Left ventricle myocardium superior (tissue), 1 donor: ENCODE measurements around the gene CEP43. TPM values are rescaled to one million over a fixed set of nuclear protein-coding genes. Genes with fewer than 3 reads are reported as not detected.
A peak's percentile ranks its signal among the peaks of the same experiment; 100 is the strongest.

ENCODE experiments used
- ATAC-seq: fragments of 200-7000 bp; cut with Tn5 transposase; one replicate; pipeline ENCODE4 v1.9.1; 2020; ENCODE audit warnings: mild to moderate bottlenecking, moderate library complexity
- DNase-seq: peaks from one replicate; pipeline ENCODE4 v3.0.0-alpha.2; 2020
- intact Hi-C: fragments of 100-400 bp; cut with micrococcal nuclease; formaldehyde crosslinking; loops from one replicate; pipeline ENCODE4 v1.11.0; 2022
- total RNA-seq: library from RNA; stranded (reverse); fragmentation: NEBNext Ultra II Directional; extraction: Animal tissue kit (Norgen Biotek cat#: 25700); gene quantifications from one replicate; pipeline ENCODE4 v1.2.1, GENCODE V29; 2021
- donor health status: DM: no; HTN: yes; CAD: no; lungs with severe emphysema.

CEP43 gene
- total RNA-seq, 1 donor from 2014 or later, result 12.3 TPM

DNA sequence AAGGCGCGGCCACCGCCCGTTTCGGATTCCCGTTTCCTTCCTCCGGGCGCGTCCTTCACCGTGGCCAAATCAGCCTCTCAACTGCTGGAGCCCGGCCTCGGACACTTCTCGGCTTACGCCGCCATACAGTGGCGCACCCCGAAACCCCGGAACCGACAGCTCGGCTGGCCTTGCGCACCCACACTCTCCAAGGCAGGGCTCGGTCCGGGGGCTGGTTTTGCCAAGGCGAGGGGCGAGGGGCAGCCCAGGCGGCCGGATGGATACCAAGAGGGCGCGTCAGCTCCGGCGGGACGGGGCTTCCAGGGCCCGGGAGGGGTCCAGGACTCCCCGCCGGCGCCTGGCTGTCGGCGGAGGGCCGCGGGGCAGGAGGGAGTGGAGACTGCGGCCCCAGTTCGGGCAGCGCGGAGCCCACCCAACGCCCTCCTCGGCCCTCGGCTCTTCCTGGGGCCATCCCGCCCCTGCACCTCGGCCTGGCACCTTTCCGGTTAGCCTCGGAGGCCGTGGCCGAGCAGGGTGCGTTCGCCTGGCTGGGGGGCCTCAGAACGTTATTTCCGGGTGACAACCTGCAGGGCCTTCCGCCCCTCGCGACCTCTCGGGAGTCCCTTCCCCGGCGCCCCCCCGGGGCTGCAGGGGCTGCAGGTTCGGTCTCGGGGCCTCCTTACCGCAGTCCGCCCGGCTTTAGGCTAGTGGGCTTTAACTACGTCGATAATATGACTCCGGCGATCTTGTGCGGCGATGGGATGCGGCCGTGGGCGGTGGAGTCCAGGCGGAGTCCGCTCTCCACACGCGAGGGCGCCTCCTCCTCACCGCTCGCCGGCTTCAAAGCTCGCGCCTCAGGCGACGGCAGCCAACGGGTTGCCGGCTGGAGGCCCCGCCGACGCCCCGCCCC, 697 bp upstream of the CEP43 start:
- intact Hi-C loops, result no loop called here
- ATAC-seq, result peak; percentile 2
- peak; percentile 43 for DNase-seq

DNA sequence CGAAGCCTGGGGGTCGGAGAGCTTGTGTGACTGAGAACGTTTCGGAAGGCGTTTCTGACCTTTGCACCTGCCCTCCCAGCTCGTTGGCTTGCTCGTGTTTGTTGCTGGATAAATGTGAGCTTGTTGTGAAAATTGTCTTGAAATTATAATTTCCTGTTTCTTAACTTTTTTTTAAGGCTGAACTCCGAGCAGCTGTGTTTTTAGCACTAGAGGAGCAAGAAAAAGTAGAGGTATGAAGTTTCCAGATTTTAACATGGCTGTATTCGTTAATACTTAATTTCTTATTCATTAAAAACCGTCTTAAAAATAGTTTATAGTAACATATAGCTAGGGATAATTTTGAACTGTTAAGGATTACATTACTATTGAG, 672 bp downstream of the CEP43 start:
- intact Hi-C loops, result no loop called here
- no peak for DNase-seq
- no peak for ATAC-seq

DNA sequence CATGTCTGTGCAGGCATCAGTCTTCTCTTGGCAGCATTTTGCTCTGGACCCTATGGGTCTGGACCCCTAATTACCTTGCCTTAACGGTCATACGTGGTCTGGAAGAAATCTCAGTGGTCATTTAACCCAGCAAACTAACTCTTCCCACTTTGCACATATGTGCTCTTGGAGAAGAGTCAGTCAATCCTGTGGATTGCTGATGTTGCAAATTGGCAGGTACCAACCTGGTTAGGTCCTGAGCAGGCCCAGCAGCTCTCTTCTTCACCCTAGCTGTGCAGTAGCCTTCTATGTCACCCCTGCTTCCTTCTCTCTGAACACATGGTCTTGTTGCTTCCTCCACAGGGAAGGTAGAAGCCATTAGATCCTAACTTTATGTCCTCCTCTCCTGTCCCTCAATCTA, 1.6 kb downstream of the CEP43 start:
- DNase-seq (no peak), ATAC-seq (no peak)
- intact Hi-C loops, result no loop called here

DNA sequence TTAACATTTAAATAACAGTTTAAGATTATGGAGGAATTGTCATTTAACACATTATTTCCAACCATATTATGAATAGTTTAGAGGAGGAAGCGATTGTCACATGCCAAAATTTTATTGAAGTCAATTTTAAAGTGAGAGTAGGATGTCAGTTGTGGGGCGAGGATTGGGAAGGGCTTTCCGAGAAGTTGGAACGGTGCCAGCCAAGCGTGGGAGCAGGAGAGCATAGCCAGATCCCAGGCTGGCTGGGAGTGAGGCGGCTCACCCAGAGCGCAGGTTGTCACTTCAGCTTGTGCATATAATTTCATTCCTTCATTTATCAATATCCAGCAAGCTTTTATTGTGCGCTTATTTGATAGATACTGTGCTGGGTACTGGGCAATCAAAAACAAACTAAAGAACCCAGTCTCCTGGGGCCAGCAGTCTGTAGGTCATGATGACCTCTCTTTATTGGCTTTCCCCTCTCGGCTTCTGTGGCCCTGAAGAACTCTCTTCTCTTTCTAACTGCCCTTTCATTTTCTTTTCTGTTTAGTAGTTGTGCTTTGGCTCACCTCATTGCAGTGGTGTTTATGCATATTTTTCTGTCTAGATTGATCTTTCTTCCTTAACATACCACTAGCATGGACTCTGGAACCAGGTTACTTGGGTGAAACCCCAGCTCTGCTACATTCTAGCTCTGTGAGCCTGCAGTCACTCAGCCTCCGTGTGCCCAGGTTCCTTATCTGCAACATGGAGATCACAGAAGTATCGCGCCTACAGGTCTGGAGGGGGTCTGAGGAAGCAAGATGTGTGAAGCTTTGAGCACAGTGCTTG, 6.4 kb downstream of the CEP43 start:
- peak; percentile 81 for ATAC-seq
- intact Hi-C loops, result no loop called here
- peak; percentile 79 for DNase-seq

DNA sequence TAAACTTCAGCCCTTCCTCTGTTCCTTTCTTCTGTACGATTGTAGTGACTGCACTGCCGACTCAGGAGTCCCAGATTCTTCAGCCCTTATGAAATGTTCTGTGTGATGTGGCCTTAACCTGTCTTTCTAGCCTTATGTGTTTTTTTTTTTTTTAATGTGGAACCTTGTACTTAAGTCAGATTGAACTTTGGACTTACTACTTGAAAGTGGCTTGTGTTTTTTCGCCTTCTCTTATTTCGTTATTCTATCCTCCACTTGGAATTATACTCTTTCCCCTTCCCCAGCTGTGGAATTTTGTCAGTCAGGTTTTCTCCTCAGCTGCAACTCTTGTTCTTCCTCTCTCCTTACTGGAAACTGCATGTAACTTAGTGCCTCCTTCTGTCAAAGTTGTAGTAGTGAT, 8.8 kb downstream of the CEP43 start:
- intact Hi-C loops, result no loop called here
- DNase-seq (no peak), ATAC-seq (no peak)

DNA sequence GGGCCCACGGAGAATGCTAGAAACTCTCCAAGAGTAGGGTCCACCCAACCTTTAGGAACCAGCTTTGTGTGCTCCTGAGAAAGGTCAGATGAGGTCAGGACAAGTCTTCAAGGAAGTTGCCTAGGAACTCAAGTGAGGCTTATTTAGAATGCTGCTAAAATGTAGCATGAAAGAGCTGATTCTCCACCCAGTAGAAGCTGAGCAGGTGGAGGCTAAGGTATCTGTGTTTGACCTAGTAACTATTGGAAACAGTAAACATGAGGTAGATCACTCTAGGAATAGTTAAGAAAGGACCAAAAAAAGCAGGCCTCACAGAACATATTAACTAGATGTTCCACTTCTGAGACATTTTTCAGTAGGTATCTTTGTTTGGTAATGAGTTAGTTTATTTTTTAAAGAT, 13.9 kb downstream of the CEP43 start:
- ATAC-seq (no peak), DNase-seq (no peak)
- intact Hi-C loops, result no loop called here

DNA sequence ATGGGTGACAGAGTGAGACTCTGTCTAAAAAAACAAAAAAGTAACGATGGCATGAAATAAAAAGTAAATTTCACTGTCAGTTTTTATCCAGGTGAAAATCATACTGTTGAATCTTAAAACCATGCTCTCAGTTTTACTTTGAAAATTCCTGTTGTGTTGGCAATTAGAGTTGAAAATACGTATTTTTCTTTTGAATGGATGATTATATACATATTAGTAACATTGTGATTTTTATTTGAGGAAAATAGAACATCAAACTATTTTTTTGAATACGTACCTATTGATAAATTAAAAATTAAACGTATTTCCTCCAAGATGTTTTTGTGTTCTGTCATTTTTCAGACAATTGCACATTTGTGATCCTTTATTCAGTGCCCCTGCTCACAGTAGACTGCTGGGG, 14.7 kb downstream of the CEP43 start:
- no peak for DNase-seq
- intact Hi-C loops, result no loop called here

DNA sequence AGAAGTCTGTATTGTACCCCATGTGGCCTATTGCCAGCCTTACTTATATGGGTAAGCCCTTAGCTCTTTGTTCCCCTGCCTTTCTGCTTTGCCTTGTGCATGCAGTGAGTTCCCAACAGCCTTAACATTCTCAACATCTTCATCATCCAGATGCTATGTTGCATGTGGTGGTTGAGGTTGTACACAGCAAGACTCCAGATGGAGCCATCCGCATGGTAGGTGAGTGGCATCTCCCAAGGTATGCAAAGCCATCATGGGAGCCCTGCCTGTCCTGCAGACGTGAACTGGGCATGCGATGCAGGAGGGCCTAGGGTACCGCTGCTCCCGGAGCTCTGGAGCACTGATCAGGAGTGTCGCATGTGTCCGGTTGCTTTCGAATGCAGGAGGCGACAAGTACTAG, 16.1 kb downstream of the CEP43 start:
- ATAC-seq (no peak), DNase-seq (no peak)
- intact Hi-C loops, result no loop called here

More for the DNA sequence above, 14.7 kb downstream of the CEP43 start:
- ATAC-seq, result no peak

DNA sequence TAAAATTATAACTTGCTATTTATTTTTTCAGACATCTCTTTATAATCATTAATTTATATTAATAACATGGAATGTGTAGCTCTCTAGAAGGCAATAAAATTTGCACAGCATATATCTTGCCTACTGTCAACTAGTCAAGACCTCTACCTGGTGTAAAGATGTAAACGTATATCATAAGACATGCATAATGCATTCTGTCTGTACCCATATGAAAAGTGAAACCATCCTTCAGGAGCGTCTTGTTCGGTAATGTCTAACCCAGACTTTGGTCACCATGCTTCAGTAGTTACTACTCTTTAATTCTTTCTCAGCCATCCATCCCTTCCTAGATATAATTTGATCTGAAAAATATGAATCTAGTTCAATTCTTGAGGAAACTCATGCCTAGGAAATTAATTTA, 21.0 kb downstream of the CEP43 start:
- ATAC-seq, result no peak
- intact Hi-C loops, result no loop called here
- DNase-seq, result no peak

DNA sequence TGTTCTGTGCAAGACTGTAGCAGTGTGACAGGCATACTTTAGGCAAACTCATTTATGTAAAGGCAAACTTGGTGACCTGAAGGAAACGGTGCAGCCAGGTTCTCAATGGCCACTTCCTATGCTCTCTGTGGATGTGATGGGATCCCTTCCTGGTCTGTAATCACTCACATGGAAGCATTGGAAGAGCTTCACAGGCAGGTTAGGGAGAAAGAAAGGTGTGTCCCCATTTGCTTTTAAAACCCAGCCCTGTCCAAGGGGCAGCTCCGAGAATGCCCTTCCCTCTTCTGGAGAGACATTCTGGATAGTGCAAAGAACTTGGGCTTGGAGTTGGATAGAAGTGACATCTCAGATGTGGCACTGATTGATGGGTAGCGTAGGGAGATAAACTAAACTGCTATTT, 28.1 kb downstream of the CEP43 start:
- no peak for DNase-seq
- ATAC-seq, result no peak
- intact Hi-C loops, result no loop called here

DNA sequence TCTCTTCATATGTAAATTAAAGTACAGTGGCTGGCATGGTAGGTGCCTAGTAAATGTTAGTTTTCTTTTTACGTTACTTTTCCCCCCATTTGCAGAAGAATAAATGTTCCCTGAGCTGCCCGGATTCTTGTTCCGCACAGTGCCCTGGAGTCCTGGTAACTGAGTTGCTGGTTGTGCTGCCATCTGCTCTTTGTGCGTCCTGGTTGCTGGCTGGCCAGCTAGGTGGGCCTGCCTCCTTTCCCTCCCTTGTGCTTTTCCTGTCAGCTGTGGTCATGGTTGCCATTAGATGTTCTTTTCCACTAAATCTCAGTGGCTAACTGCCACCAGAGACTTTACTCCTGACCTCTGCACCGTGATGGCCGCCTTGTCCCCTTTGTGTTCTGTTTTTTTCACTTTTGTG, 28.6 kb downstream of the CEP43 start:
- ATAC-seq (no peak), DNase-seq (no peak)
- intact Hi-C loops, result no loop called here

DNA sequence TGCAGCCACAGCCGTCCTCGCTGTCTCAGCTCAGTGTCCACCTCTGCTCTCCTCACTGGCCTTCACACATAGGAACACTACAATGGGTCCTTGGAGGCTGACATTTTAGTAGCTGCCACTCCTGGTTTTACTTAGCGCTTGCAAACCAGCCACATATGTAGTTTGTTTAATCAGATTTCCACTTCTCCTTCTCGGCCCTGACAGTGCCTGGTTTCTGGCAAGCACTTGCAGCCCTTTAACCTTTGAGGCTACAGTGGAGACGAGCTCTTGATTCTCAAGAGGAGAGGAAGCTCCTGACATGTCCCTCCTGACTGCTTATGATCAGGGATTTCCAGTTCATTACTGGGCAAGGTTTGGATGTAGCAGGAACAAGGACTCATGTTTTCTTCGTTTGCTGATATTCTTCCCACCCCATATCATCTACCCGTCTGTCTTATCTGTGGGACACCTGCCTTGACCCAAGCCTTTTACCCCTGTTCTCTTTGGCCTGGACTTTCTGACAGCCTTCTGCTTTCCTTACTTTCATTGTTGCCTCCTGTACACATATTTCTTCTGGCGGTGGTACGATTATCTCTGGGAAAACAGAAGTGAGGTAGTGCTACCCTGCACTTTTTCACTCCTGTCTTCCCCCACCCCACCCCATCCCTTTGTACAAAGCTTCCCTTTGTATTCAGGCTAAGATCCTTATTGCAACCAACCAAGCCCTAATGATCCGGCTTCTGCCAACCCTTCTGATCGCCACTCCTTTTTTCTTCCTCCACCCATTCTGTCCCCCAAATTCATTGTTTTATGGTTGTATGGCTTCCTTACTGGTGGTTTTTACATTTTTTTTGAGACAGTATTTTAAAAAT, 31.2 kb downstream of the CEP43 start:
- ATAC-seq, result no peak
- intact Hi-C loops, result no loop called here
- no peak for DNase-seq

DNA sequence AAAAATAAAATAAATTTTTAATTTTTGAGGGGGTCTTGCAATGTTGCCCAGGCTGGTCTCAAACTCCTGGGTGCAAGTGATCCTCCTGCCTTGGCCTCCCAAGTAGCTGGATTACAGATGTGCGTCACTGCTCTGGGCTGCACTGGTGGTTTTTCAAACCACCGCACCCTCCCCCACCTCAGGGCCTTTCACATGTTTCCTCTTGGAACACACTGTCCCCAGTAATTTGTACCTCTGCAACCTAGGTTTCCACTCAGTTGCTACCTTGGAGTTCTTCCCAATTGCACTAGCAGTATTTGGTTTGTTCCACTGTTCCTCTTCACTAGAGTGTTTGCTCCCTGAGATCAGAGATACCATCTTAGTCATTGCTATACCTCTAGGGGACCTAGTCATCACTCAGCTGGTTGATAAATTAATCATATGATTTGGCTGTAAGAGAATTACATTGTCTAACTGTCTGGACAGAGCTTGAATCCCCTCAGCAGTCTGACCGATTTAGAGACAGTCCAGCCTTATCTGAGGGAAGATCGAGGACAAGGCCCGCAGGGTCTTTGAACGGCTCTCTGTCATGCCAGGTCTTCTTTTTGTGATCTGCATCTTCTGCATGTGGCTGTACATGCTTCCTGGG, 32.0 kb downstream of the CEP43 start:
- peak; percentile 61 for ATAC-seq
- intact Hi-C loops, result no loop called here

DNA sequence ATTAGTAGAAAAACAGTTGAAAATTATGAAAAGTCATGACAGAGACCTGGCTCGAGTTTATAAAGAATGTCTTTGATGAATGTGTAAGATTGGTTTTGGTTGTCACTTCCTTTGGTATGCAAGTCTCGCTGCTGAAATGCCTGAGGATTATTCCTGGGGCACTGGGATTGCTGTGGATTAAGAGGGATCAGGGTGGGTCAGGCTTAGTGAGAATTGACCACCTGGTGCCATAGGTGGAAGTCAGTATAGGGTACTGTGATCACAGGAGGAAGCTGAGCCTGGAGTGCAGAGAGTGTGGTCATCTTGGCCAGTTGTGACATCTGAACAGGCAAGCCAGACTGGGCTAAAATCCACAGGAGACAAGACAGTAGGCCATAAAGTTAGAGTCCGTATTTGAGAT, 34.9 kb downstream of the CEP43 start:
- ATAC-seq (no peak), DNase-seq (no peak)
- intact Hi-C loops, result no loop called here

More for the DNA sequence above, 32.0 kb downstream of the CEP43 start:
- DNase-seq, result no peak

DNA sequence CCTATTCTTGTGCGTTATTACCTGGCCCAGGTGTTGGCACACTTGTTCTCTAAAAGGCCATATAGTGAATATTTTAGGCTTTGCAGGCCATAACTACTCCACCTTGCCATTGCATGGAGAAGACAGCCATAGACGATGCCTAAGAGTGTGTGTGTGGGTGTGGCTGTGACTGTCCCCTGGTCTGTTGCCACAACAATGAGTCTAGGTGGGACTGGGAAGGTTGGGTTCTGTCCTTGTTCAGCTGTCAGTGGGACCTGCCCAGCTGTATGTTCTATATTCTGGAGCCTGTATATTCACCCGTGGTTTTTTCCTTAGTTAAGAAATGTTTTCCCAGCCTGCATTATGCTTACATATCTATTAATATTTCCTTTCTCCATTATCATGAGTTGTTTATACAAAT, 38.6 kb downstream of the CEP43 start:
- DNase-seq, result no peak
- no peak for ATAC-seq
- intact Hi-C loops, result no loop called here

DNA sequence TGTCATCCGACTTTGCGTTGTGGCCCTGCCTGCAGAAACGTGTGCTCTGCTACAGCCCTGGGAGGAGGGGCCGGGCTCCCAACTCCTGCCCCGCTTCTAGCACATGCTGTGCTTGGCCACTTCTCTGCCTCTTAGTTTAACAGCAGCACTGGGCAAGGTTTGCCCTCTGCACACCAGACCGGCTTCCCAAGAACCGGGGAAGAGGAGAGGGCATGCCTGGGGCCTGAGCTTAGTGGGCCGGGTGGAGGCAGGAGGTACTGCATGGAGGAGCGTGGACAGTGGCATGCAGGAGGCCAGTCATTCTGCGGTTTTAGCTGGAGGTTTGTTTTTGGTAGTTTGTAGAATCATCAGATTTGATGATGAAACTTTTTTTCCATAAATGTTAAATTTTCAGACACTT, 45.5 kb downstream of the CEP43 start:
- peak; percentile 43 for DNase-seq
- ATAC-seq, result peak; percentile 92
- intact Hi-C loops, result no loop called here

DNA sequence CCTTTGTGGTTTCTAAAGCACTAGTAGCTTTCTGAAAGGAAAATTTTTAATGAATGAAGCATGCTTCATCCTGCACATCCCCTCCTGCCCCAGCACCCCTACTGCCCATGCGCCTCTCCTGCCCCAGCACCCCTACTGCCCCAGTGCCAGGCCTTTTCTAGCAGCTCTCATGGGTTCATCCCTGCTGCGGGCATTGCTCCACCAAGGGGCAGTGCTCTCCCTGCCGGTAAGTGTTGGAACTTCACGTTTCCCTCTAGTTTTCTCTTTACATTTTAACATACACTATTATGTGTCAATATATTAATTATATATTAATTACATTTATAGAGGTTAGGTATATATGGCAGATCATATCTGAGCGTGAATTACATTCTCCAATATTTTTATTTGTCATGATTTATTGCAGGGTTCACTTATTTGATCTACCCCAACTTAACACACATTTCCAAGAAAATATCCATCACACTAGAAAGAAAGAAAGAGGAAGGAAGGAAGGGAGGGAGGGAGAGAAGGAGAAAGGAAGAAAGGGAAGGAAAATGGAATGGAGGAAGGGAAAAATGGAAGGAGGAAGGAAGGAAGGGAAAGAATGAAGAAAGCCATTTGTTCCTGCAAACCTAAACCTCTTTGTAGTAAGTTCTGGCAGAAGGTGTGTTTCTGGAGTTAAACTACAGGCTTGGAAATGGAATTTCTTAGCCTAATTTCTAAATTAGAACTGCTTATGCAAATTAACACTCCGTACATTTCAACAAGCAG, 46.8 kb downstream of the CEP43 start:
- no peak for DNase-seq
- intact Hi-C loops, result no loop called here

DNA sequence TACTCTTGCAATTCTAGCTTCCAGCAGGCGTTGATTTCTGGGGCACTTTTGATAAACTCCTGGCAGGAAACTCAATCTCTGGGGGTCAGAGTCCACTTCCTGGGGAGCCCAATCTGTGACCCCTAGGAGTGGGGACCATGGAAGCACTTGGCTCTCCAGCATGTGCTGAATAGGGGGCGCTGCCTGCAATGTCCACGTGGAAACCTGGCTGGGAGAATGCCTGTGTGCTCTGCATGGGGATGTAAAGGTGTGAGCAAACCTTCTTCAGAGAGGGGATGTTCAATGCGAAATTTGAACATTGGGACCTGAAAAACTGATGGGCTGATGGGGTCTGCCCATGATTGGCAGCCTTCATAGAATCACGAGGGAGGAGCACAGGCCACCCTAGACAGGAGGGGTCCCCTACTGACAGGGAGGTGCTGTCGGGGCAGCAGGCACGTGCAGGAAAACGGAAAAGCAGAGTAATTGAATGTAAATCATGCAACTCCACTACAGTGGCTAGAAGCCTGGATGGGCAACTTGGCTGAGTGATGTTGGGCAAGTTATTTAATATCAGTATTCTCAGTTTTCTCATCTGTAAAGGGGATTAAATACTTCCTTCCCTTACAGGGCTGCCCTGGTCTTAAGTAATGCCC, 47.8 kb downstream of the CEP43 start:
- no peak for ATAC-seq

More for the DNA sequence above, 46.8 kb downstream of the CEP43 start:
- ATAC-seq, result no peak

More for the DNA sequence above, 47.8 kb downstream of the CEP43 start:
- DNase-seq, result no peak
- intact Hi-C loops, result no loop called here
